T-helper 17 cell (primary cell): ENCODE measurements around the gene UPK3BL1. TPM values are rescaled to one million over a fixed set of nuclear protein-coding genes. Genes with fewer than 3 reads are reported as not detected.
"Not testable (repeated sequence)": the region's sequence is repeated elsewhere in the genome, so short reads cannot be mapped to it uniquely, and the experiment has no call there.

Experiments used
- ATAC-seq: fragments of 150-1000 bp; cut with Tn5 transposase; 2 replicates; pipeline ENCODE4 v1.10.0; 2021; ENCODE audit warnings: mild to moderate bottlenecking, moderate library complexity
- DNase-seq, 3 donors: peaks; one replicate each; pipeline versions ENCODE4 v3.0.0 to v3.0.0-alpha.2; 2020 to 2021
- H3K9me3 ChIP-seq: one replicate; pipeline ENCODE4 v1.7.0; 2013; ENCODE audit warnings: low read length, mild to moderate bottlenecking; ENCODE audit not compliant: control insufficient read depth, poor library complexity, severe bottlenecking
- H3K27ac Mint-ChIP-seq: one replicate; pipeline ENCODE4 v1.8.0; 2022; ENCODE audit warnings: mild to moderate bottlenecking, moderate library complexity, mixed read lengths
- H3K27me3 Mint-ChIP-seq: one replicate; pipeline ENCODE4 v1.8.0; 2022; ENCODE audit warnings: mixed read lengths
- H3K36me3 Mint-ChIP-seq: one replicate; pipeline ENCODE4 v1.8.0; 2022; ENCODE audit warnings: low read depth, mixed read lengths
- H3K4me1 Mint-ChIP-seq: one replicate; pipeline ENCODE4 v1.8.0; 2022; ENCODE audit warnings: mild to moderate bottlenecking, mixed read lengths
- H3K4me3 Mint-ChIP-seq: one replicate; pipeline ENCODE4 v1.8.0; 2022; ENCODE audit warnings: mild to moderate bottlenecking, moderate library complexity, mixed read lengths
- total RNA-seq, 4 donors: library from RNA in 2 of 4; stranded (reverse) in 2 of 4; gene quantifications; one replicate each; pipeline ENCODE4 v1.2.3 and lab custom pipeline; 2022 to 2026

UPK3BL1 gene, protein sequence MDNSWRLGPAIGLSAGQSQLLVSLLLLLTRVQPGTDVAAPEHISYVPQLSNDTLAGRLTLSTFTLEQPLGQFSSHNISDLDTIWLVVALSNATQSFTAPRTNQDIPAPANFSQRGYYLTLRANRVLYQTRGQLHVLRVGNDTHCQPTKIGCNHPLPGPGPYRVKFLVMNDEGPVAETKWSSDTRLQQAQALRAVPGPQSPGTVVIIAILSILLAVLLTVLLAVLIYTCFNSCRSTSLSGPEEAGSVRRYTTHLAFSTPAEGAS
- total RNA-seq (10 to 100 TPM; 60.2 to 69.8 TPM), total RNA-seq (lab: John Stamatoyannopoulos, UW) (0 reads per million in 2 donors)

DNA sequence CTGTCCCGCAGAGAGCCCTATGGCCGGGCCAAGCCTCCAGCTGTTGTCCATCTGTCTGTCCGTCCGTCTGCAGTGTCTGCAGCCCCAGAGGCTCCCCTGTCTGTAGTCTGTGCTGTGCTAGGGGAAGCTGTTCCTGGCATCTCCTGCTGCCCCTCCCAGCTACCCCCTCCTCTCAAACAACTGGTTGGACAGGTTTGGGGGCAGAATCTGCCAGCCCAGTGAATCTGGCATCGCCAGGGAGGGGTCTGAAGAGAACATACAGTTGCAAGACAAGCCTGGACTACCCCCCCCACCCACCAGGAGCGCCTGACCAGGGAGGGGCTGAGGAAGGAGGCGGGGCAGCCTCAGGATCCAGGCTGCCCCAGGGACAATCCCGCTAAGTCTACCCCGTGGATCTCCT is at the start of gene UPK3BL1:
Gene UPK3BL1 (minus strand): TSS at position 101 of the 400 bp plus-strand sequence. CDS start 50 bp downstream, at position 51.
- not testable (repeated sequence) for H3K27me3 Mint-ChIP-seq, H3K4me3 Mint-ChIP-seq, H3K36me3 Mint-ChIP-seq, H3K27ac Mint-ChIP-seq, ATAC-seq, H3K4me1 Mint-ChIP-seq, DNase-seq, H3K9me3 ChIP-seq

DNA sequence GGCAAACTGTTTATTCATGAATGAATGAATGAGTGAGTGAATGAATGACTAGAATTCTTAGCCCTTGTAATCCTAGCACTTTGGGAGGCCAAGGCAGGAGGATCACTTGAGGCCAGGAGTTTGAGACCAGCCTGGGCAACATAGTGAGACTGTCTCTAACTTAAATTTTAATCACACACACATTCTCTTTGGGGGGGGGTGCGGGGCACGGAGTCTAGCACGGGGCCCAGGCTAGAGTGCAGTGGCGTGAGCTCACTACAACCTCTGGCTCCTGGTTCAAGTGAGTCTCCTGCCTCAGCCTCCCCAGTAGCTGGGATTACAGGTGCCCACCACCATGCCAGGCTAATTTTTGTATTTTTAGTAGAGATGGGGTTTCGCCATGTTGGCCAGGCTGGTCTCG is 48.0 kb upstream of the UPK3BL1 start:
- H3K27me3 Mint-ChIP-seq, H3K4me3 Mint-ChIP-seq, DNase-seq, H3K9me3 ChIP-seq, H3K36me3 Mint-ChIP-seq, ATAC-seq, H3K4me1 Mint-ChIP-seq, H3K27ac Mint-ChIP-seq: not testable (repeated sequence)

DNA sequence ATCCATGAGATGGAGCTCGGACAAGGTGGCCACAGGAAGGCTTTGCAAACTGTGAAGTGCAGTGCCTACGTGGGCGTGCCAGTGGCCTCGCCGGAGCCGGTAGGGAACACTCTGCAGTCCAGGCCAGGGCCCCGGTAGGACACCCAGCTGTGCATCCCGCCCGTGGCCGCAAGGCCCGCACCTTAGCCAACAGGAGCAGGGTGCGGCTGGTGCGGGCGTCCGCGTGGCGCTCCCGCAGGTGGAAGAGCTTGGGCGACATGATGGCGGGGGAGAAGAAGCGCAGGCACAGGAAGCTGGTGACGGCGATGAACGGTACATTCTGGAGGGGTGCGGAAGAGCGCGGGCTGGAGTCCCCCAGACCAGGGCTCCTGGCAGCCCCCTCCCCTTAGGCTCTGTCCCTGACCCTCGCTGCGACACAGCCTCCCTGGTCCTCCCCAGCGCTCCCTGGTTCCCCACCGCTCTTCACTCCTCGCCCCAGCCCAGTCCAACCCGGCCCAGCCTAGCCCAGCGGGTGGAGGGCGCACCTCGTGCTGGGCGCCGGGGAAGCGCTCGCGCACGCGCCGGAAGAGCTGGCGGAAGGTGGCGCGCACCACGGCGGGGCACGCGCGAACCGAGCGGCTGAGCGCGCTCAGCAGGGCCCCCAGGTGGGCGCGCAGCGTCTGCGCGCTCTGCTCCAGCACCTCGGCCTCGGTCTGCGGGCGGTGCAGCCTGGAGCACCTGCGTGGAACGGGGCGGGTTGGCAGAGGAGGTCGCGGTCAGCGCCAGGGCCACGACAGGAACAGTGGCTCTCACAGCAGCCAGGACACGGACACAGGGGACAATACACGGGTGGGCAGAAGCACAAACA is 47.1 kb upstream of the UPK3BL1 start:
- not testable (repeated sequence) for H3K4me3 Mint-ChIP-seq, H3K9me3 ChIP-seq, H3K36me3 Mint-ChIP-seq, DNase-seq, H3K4me1 Mint-ChIP-seq, H3K27me3 Mint-ChIP-seq, H3K27ac Mint-ChIP-seq
- ATAC-seq: peak; percentile 82

DNA sequence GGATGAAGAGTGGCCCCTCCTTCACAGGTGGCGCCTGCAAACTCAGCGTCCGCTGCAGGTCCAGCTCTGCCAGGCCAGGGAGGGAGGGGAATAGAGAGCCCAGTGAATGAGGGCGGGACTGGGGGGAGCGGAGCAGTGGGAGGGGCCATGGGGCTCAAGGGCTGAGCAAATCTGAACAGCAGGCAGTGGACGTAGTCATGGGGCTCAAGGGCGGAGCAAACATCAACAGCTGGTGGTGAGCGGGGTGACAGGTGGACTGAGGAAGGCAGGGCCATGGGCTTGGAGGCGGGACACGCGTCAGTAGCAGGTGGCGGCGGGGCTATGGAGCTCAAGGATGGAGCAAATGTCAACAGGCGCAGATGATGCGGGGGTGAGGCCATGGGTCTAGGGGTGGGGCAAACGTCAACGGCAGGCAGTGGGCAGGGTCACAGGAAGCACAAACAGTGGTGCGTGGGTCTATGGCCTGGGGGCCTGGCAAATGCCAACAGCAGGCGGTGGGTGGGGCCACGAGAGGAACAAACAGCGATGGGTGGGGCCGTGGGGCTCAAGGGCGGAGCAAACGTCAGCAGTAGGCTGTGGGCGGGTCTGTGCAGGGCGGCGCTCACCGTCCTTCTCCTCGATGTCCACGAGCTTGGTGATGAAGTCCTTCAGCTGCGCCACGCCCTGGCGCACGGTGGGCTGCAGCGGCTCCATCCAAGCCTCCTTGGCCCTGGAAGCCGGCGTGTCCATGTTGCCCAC is 45.9 kb upstream of the UPK3BL1 start:
- H3K4me3 Mint-ChIP-seq, H3K4me1 Mint-ChIP-seq, DNase-seq, H3K36me3 Mint-ChIP-seq, H3K27me3 Mint-ChIP-seq, H3K9me3 ChIP-seq, H3K27ac Mint-ChIP-seq: not testable (repeated sequence)
- peak; percentile 86 for ATAC-seq

DNA sequence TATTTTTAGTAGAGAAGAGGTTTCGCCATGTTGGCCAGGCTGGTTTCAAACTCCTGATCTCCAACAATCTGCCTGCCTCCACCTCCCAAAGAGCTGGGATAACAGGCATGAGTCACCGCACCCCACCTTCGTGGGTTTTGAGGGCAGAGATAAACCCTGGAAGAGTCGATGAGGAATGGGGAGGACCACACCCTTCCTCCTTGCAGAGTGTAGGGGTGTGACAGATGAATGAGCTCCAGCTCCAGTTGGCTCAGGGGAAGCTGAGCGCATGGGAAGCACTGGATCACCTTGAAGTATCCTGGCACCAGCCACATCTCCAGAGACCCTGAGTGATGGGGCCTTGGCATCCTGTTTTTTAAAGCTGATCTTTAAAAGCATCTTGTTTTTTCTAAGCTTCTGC is 40.0 kb upstream of the UPK3BL1 start:
- not testable (repeated sequence) for H3K36me3 Mint-ChIP-seq, H3K27me3 Mint-ChIP-seq, DNase-seq, ATAC-seq, H3K4me1 Mint-ChIP-seq, H3K9me3 ChIP-seq, H3K4me3 Mint-ChIP-seq, H3K27ac Mint-ChIP-seq

DNA sequence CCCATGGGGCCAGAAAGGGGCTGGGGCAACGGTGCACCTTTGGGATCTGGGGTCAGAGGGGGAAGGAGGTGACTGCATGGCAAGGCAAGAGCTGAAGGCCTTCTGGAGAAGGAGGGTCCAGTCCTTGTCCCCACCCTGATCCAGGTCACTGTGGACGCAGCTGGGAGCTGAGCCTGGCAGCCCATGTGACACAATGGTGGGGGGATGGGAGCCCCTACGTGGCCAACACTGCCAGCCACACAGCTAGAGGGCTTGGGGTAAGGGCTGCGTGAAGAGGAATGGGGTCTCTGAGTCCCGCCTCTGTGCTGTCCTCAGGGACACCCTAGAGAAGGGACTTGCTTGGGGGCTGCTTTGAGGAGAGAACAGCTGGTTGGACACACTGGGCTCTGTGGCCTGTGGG is 38.2 kb upstream of the UPK3BL1 start:
- not testable (repeated sequence) for H3K36me3 Mint-ChIP-seq, ATAC-seq, DNase-seq, H3K27me3 Mint-ChIP-seq, H3K9me3 ChIP-seq, H3K27ac Mint-ChIP-seq, H3K4me3 Mint-ChIP-seq, H3K4me1 Mint-ChIP-seq

DNA sequence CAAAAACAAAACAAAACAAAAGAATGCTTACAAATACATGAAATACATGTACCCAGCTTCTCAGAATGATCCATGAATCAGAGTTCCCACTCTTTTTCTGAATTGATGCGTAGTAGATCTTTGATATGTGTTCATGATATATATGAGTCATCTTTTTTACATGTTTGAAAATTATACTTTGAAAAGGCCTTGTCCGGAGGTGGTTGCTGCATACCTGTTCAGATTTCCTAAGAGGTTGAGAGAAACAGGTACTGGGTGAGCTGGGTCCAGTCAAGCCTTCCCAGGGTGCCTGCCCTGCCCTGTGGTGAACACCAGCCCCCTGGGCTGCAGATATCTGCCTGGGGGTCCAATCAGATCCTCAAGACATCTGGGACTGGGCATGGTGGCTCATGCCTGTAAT is 33.0 kb upstream of the UPK3BL1 start:
- not testable (repeated sequence) for H3K27ac Mint-ChIP-seq, H3K27me3 Mint-ChIP-seq, H3K4me1 Mint-ChIP-seq, DNase-seq, H3K4me3 Mint-ChIP-seq, ATAC-seq, H3K36me3 Mint-ChIP-seq, H3K9me3 ChIP-seq

DNA sequence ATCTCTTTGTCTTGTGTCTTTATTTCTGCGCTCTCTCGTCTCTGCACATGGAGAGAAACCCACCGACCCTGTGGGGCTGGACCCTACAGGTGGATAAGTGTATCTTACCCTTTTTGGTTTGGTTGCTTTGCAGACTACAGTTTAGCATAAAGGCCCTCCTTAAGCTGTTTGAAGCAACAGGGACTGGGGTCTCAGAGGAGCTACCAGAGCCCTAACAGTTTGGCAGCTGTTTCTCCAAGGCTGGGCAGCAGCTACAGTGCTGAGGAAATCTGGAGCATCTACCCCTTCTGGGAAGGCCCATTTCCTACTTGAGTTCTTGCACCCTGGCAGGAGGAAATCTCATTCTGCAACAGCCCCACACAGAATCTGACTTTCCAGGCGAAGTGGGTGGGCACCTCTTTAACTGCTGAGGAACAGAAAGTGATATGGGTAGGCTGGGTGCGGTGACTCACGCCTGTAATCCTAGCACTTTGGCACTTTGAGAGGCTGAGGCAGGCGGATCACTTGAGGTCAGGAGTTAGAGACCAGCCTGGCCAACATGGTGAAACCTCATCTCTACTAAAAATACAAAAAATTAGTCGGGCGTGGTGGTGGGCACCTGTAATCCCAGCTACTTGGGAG is 31.0 kb upstream of the UPK3BL1 start:
- H3K36me3 Mint-ChIP-seq, H3K4me3 Mint-ChIP-seq, H3K27ac Mint-ChIP-seq, H3K4me1 Mint-ChIP-seq, ATAC-seq, H3K9me3 ChIP-seq, DNase-seq, H3K27me3 Mint-ChIP-seq: not testable (repeated sequence)

DNA sequence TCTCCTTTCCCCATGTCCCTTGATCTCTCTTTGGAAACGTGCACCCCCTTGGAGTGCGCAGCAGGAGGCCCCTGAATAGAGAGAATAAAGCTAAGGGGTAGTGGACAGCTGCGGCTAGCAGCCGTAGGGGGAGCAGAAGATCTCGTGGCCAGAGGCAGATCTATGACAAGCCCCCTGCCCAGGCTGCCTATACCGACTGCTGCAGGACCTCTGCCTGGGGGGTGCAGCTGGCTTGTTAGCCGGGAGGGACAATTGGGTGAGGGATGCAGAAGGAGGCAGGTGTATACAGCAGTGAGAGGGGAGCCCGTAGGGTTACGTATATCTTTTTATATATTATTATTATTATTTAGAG is 29.3 kb upstream of the UPK3BL1 start:
- ATAC-seq: peak; percentile 10
- H3K36me3 Mint-ChIP-seq, H3K27me3 Mint-ChIP-seq, H3K27ac Mint-ChIP-seq, H3K9me3 ChIP-seq, DNase-seq, H3K4me1 Mint-ChIP-seq: not testable (repeated sequence)
- peak overlapping the region; percentile 84 for H3K4me3 Mint-ChIP-seq

GRCh38 chr7:102671166-102671955 is 28.8 kb upstream of the UPK3BL1 start, which contains the start of gene POLR2J2:
POLR2J2 (minus strand) TSS chr7:102671663; CDS start chr7:102671601, 62 bp downstream.
- DNase-seq (peak in 2 of 3 donors; percentile 84 to 92), ATAC-seq (peak; percentile 93)
- H3K36me3 Mint-ChIP-seq, H3K9me3 ChIP-seq, H3K27me3 Mint-ChIP-seq, H3K4me1 Mint-ChIP-seq: not testable (repeated sequence)
- peak within 1 kb of the TSS; percentile 84 for H3K4me3 Mint-ChIP-seq
- peak within 1 kb of the TSS; percentile 56 for H3K27ac Mint-ChIP-seq

GRCh38 chr7:102667523-102667922 is 24.9 kb upstream of the UPK3BL1 start:
- H3K4me1 Mint-ChIP-seq, H3K9me3 ChIP-seq, H3K27me3 Mint-ChIP-seq, H3K36me3 Mint-ChIP-seq, H3K4me3 Mint-ChIP-seq, ATAC-seq, DNase-seq, H3K27ac Mint-ChIP-seq: not testable (repeated sequence)

DNA sequence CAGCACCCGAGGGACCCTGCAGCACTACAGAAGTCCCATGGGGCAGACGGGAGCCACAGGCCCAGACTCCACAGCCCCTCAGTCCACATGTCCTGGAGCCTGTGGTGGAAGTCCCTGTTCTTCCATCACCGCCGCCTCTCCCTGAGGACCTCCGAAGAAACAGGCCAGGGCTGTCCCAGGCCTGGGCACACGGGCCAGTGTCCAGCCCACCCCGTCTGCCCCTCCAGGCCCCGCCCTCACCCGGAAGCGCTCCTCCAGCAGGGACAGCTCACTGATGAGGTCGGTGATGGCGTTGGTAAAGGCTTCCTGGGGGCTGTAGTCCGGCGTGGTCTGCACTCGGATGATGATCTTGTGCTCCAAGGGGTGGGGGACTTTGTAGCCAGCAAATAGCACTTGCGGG is 24.3 kb upstream of the UPK3BL1 start:
- not testable (repeated sequence) for H3K36me3 Mint-ChIP-seq, H3K27me3 Mint-ChIP-seq, ATAC-seq, H3K4me3 Mint-ChIP-seq, H3K27ac Mint-ChIP-seq, H3K9me3 ChIP-seq, DNase-seq, H3K4me1 Mint-ChIP-seq
